ENCODE measurements around the gene RABL6.
"Not testable (repeated sequence)": the region's sequence is repeated elsewhere in the genome, so short reads cannot be mapped to it uniquely, and the experiment has no call there.

The RABL6 gene

DNA sequence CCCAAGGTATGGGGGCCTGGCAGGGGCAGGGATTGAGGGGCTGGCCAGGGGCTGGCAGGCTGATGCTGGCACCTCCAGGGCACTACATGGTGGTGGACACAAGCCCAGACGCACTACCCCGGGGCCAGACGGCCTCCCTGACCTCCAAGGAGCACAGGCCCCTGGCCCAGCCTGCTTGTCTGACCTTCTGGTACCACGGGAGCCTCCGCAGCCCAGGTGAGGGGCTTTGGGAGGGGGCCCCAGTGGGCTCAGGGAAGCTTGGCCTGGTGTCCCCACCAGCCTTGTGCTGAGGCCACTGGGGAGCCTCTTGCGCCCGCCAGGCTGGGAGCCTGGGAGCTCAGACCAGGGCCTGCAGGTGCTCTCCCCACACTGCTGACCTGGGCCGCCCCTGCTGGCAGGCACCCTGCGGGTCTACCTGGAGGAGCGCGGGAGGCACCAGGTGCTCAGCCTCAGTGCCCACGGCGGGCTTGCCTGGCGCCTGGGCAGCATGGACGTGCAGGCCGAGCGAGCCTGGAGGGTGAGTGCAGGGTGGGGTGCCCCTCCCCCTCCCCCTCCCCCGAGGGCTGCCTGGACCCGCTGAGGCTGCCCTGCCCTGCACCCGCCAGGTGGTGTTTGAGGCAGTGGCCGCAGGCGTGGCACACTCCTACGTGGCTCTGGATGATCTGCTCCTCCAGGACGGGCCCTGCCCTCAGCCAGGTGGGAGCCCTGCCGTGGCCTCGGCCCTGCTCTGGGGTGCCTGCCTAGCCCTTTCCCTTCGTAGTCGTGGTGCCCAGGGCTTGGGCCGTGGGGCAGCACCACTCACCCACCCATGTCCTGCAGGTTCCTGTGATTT is 50.0 kb downstream of the RABL6 start:
- DNase-seq (ENCODE audit: low read depth, low spot score) = no peak

DNA sequence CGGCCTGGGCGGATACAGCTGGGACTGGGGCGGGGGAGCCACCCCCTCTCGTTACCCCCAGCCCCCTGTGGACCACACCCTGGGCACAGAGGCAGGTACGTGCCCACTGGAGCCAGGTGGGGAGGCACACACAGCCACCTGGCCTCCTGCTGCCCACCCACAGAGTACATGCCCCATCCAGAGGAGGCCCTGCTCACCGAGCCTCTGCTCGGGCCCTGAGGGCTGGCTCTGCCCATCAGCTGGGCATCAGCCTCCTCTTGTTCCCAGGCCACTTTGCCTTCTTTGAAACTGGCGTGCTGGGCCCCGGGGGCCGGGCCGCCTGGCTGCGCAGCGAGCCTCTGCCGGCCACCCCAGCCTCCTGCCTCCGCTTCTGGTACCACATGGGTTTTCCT is 50.7 kb downstream of the RABL6 start:
- DNase-seq (ENCODE audit: low read depth, low spot score) = no peak

DNA sequence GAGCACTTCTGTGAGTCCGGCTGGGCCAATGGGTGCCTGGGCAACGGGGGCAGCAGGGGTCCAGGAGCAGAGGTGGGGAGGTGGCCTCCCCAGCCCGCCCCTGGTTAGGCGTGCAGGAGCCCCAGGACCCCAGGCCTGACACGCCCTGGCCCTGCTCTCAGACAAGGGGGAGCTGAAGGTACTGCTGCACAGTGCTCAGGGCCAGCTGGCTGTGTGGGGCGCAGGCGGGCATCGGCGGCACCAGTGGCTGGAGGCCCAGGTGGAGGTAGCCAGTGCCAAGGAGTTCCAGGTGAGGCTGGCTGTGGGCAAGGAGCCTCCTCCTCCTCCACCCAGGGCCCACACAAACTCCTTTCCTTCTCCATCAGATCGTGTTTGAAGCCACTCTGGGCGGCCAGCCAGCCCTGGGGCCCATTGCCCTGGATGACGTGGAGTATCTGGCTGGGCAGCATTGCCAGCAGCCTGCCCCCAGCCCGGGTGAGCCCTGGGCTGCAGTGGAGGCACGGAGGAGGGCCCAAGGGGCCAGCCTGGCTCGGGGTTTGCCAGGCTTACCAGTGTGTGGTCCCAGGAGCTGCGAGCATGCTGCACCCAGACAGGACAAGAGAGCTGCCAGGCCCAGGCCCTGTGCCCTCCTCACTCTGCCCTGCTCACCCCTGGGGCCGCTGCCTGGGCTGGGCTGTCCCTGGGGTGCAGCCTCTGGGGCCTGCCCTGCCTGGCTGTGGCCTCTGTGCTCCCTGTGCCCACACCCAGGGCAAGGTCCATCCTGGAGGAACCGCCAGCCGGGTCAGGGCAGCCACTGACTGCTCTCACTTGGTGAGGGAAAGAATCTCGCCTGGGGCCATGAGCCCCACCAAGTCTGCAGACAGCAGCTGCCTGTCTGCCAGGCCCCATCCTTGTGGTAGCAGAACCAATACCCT is 51.4 kb downstream of the RABL6 start:
- DNase-seq (ENCODE audit: low read depth, low spot score) = no peak

DNA sequence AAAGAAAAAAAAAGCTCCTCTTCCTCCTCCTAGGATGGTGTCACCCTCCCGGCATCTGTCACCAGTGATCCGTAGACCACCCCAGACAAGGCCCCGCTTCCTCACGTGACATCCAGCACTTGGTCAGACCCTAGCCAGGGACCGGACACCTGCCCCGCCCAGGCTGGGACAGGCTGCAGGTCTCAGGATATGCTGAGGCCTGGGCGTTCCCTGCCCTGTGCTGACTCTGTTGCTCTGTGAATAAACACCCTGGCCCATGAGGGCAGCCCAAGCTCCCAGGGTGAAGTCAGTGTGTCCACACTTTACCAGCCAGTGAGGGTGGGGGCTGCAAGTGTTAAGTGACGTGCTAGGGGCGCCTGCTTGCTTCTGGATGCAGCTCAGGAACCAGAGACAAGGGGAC is 52.8 kb downstream of the RABL6 start:
- no peak for DNase-seq (ENCODE audit: low read depth, low spot score)

DNA sequence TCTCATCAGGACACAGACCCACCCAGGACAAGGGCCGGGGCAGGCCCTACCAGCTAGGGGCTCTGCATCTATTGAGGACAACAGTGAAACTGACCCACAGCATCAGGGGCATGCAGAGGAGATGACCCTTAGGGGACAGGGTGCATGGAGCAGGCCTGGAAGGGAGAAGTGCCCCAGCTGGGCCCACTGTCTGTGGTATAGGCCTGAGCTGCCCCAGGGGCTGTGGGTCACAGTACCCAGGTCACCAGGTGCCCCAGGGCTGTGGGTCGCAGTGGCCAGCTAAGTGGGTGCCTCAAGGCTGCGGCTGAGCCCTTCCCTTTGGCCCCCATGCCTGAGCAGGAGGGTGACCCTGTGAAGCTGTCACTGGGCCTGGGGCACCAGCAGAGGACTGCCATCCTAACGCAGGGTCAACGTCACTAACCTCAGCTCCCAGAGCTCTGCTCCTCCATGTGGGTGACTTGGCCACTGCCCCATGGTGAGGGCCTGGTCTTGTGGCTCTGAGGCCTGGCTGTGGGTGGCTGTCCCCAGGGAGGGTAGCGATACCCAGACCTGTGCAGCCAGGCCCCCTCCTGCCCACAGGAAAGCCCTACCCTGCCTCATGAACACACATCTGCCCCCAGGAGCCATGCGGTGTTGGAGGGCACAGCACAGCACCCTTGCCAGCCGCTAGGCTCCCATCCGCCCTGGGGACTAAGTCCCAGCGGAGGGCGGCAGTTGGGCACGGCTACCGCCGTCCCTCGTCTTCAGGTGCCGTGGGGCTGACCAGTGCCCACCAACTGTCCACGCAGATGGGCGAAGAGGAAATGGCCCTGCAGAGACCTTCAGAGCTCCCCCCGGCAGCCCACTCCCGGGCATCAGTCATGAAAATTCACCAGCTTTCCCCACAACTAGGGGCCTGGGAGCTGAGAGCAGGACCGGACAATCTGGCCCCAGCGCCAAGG is 53.5 kb downstream of the RABL6 start:
- DNase-seq (ENCODE audit: low read depth, low spot score) = no peak

DNA sequence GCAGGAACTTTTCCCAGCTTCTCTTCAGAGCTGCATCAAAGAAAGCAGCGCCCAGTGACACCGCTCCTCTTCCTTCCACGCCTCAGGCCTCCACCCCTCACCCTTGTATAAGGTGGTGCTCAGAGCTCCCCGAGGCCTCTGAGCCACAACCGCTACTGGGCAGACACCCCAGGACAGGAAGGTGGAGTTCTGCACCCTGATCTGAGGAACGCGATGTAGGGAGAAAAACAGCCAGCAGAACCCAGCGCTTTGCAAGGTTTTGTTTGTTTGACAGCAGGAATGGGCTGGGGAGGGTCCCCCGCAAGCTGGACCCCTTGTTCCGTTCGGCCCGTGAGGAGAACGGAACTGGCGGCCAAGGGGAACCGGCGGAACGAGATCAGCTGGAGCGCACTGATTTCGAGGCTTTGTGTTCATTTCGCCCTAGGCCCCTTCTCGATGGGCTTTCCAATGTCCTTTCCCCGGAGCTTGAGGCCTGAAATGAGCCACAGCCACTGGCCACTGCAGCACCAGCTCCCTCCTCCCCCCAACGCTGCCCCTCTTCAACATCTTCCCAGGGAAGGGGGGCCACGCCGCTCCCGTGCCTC is 54.2 kb downstream of the RABL6 start:
- DNase-seq (ENCODE audit: low read depth, low spot score) = no peak

DNA sequence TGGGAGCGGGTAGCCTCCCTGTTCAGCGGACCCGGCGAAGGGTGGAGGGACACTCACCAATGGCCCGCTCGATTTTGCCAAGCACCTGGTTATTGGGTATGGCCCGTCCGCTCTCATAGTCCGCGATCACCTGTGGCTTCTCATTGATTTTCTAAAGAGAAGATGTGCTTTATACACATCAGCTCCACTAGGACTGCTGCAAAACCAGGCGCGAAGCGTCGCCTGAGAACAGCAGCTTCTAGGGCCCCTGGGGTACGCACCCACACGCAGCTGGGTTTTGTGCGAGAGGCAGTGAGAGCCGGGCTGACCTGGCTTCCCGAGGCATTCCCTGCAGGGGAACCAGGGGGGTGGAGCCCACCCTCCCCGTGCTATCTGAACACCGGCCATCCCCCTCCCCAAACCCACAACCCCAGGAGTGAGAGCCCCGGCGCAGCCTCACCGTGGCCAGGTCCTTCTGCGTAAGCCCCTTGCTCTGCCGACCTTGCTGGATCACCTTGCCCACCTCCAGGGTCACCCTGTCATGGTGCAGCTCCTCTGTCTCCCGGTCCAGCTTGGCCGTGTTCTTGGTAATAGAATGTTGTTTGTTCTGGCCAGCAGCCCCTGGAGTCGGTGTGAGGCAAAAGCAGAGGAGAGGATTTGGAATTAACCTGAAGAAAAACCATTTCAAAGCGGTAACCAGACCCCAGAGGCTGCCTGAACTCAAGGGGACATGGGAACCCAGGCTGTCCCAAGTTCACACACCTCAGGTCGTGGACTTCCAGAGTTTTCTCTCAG is 55.3 kb downstream of the RABL6 start:
- DNase-seq (ENCODE audit: low read depth, low spot score) = no peak

DNA sequence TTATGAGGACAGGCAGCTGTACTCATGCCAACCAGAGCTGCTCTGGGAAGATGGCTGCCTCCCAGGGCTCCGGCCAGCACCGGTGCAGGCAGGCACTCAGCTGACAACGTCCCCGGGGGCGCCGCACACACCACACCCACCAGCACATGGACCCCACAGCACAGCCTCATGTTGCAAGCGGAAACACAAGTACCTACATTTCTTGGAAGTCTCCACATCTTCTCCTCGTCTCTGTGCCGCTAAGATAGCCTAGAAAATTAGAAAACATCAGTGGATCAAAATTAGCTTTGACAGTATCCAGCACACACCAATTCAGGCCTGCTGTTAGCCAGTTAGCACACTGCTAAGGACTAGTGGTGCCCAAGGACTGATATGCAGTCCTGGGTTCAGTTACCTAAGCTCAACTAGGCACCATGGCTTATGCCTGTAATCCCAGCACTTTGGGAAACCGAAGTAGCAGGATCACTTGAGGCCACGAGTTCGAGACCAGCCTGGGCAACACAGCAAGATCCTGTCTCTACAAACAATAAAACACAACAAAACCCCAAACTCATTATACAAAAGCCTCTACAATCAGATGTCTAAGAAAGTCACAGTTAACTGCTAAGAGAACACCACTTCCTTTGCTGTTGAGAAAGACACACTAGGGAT is 56.0 kb downstream of the RABL6 start:
- DNase-seq (ENCODE audit: low read depth, low spot score) = no peak

DNA sequence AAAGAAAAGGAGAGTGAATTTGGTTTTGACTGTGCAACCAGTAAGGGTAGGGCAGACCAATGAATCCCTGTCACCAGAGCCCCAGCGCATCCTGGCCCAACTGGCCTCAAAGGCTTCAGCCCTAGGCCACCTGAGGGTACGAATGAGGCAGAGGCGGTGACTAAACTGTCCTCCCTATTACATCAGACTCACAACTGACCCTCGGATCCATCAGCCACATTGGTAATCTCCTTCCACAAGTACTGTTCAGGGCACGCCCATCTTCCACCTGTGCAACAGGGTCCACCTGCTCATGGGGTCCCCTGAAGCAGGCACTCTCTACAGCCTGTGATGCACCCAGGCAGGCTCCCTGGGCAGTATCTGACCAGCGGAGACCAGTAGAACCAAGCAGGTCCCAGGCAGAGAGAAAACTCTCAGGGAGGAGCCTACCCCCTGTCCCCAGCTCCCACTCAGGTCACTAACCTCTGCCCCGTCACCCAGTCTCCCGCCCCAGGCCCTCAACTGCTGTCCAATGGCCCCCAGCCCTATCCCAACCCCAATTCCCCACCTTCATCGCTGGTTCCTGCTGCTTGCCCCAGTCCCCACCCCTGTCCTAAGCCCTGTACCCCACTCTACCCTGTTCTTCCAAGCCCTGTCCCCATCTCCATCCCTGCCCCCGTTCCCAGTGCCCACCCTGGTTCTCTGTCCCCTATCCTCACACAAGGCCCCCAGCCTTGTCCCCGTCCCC is 57.5 kb downstream of the RABL6 start:
- no peak for DNase-seq (ENCODE audit: low read depth, low spot score)

DNA sequence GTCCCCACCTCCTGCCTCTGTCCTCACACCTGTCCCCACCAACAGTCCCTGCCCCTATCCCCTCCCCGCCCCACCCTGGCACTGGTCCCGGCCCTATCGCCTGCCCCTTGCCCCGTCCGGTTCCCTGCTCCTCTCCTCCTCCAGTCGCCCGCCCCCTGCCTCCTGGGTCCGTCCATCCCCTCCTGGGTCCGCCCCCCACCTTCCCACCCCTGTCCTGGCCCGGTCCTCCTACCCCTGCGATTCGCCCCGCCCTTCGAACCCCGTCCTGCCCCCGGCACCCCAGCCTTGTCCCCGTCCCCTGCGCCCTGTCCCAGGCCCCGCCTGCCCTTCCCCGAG is 58.0 kb downstream of the RABL6 start:
- DNase-seq (ENCODE audit: low read depth, low spot score) = no peak

DNA sequence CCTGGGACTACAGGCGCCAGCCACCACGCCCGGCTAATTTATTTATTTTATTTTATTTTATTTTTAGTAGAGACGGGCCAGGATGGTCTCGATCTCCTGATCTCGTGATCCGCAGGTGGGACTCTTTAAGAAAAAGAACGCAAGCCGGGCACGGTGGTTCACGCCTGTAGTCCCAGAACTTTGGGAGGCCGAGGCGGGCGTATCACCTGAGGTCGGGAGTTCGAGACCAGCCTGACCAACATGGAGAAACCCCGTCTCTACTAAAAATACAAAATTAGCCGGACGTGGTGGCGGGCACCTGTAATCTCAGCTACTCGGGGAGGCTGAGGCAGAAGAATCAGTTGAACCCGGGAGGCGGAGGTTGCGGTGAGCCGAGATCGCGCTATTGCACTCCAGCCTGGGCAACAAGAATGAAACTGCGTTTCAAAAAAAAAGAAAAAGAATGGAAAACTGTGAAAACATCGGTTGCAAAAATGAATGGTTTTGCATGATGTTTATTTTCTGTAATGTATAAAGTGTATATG is 59.2 kb downstream of the RABL6 start:
- not testable (repeated sequence) for DNase-seq (ENCODE audit: low read depth, low spot score)

DNA sequence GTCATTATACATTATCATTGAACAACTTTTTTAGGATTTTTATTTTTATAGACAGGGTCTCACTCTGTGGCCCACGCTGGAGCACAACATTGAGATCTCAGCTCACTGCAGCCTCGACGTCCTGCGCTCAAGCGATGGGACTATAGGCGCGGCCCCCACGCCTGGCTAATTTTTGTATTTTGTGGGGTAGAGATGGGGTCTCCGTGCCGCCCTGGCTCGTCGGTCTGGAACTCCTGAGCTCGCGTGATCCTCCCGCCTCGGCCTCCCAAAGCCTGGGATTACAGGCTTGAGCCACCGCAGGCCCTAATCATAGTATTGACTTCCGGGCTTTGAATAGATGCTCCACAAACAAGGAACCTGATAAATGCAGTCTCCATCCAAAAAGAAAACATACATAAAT is 59.7 kb downstream of the RABL6 start:
- no peak for DNase-seq (ENCODE audit: low read depth, low spot score)

DNA sequence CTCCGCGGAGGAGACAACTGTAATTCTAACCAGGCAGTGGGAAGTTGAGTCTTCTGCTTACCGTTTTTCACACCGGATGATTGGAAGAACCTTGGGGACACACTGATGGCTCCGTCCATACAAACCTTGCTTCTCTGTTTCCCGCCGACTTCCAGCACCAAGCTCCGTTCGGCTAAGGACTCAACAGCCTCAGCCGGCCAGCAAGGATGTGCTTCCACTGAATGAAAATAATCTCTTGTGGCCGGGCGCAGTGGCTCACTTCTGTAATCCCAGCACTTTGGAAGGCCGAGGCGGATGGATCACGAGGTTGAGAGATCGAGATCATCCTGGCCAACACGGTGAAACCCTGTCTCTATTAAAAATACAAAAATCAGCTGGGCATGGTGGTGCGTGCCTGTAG is 60.2 kb downstream of the RABL6 start:
- no peak for DNase-seq (ENCODE audit: low read depth, low spot score)

DNA sequence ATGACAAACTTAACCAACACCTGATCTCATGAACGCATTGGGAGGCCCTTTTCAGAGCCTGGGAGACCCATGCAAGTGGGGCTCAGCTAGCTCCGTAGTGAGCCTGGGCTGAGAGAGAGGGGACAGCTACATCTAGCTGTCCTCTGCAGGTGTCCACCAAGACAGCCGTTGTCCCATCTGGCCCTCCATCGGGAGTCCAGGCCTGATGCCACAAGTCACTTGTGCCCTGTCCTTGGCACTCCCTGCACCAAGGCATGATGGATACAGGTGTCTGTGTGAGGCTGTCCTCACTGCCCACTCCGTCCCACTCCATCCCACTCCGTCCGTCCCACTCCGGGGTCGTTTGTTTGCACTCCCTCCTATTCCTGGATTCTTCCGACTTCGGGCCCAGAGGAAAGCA is 60.9 kb downstream of the RABL6 start:
- no peak for DNase-seq (ENCODE audit: low read depth, low spot score)

DNA sequence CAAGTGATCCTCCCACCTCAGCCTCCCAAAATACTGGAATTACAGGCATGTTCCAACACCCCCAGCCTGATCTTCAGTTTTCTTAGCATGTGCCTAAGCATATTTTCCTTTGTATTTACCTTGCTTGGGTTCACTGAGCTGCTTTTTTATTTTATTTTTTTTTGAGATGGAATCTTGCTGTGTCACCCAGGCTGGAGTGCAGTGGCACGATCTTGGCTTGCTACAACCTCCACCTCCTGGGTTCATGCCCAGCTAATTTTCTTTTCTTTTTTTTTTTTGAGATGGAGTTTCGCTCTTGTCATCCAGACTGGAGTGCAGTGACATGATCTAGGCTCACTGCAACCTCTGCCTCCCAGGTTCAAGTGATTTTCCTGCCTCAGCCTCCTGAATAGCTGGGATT is 61.9 kb downstream of the RABL6 start:
- not testable (repeated sequence) for DNase-seq (ENCODE audit: low read depth, low spot score)

DNA sequence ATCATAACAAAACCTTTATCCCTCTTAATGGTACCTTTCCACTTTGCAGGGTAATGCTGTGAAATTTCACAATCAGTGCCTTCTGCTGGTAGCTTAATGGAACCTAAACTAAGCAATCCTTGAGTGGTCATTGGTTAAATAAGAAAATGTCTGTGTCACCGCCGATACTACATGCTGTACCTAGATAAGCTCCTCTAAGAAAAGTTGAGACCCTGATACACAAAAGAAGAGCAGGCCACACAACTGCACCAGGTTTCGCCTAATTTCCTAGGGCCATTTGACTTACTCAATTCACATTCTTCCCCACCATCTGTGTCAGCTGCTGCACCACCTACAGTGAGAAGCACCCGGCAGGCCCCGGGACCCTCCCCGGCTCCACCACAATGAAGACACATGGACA is 67.4 kb downstream of the RABL6 start:
- DNase-seq (ENCODE audit: low read depth, low spot score) = no peak

DNA sequence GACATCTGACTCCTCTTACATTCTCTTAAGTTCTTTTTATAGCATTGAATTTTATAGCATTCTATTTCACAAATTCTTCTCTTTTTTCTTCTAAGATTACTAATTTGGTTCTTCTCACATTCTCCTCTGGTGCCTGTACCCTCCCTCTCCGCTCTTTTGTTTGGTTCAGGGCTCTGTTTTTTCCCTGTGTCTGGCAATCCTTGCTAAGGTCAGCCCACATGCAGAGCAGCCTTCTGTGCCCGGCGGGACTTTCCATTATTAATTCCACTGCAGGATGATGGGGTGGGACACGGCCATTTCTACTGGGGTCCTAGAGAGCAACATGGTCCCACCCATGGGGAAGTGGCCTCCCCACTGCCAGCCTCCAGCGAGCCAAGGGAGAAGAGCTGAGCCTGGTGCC is 68.7 kb downstream of the RABL6 start:
- no peak for DNase-seq (ENCODE audit: low read depth, low spot score)

DNA sequence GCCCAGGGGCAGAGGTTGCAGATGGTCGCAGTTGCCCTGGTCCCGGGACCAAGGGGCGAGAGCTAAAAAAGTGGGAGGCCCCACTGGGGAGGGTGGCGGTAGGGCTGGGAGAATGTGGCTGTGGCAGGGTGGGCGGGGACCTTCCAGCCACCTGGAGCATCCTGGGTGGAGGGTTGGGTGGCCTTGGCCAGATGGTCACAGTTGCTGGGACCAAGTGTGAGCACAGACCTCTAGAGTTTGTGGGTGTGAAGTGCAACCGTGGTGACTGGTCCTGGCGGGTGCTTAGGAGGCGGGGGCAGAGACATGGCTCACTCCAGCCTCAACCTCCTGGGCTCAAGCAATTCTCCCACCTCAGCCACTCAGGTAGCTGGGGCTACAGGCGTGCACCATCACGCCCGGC is 72.9 kb downstream of the RABL6 start:
- no peak for DNase-seq (ENCODE audit: low read depth, low spot score)

DNA sequence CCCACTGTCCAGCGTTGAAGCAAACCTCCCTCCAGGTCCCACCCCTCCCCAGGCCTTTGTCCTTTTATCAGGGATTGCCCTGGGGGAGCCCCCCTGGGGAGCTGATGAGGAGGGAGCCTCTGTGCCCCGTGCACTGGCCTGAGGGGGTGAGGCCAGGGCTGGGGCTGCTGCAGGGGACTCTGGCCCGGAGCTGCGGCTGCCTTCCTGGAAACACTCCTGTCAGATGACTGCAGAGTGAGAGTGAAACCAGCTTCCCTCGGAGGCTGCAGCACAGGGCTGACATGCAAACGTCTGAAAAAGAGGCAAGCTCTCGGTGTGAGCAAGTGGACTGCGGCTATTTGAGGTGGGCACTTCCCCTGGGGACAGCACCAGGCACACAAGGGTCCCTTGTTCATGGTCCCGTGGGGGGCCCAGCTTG is 74.0 kb downstream of the RABL6 start:
- no peak for DNase-seq (ENCODE audit: low read depth, low spot score)

Data from iPS DF 19.7 (cell line).